ENCODE results near the gene PCGF1. TPM values are rescaled to one million over a fixed set of nuclear protein-coding genes. Genes with fewer than 3 reads are reported as not detected.
A peak's percentile ranks its signal among the peaks of the same experiment; 100 is the strongest.
"Not testable (repeated sequence)": the region's sequence is repeated elsewhere in the genome, so short reads cannot be mapped to it uniquely, and the experiment has no call there.

PCGF1 gene
- total RNA-seq, 4 donors from 2014 or later, result 4.4 to 16.2 (median 14.7) TPM

- H3K27me3 ChIP-seq, result peaks cover 0 to 5% (median 0%) of the 10 kb centered on the region in 4 donors
- 88 to 92% methylated on average over 5 to 8 of the region's 12 CpGs for WGBS, 2 donors
- no peak overlapping the region for H3K27ac ChIP-seq
- intact Hi-C loops (cut with DNase I), result no loop called here
- TF ChIP-seq, protein P1, sequence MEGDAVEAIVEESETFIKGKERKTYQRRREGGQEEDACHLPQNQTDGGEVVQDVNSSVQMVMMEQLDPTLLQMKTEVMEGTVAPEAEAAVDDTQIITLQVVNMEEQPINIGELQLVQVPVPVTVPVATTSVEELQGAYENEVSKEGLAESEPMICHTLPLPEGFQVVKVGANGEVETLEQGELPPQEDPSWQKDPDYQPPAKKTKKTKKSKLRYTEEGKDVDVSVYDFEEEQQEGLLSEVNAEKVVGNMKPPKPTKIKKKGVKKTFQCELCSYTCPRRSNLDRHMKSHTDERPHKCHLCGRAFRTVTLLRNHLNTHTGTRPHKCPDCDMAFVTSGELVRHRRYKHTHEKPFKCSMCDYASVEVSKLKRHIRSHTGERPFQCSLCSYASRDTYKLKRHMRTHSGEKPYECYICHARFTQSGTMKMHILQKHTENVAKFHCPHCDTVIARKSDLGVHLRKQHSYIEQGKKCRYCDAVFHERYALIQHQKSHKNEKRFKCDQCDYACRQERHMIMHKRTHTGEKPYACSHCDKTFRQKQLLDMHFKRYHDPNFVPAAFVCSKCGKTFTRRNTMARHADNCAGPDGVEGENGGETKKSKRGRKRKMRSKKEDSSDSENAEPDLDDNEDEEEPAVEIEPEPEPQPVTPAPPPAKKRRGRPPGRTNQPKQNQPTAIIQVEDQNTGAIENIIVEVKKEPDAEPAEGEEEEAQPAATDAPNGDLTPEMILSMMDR (IDR thresholded peaks at IDR 0.05), result no peak
- TF ChIP-seq POLR2A (IDR thresholded peaks at IDR 0.05), result no peak
- no peaks in the 10 kb centered on the region for H3K4me1 ChIP-seq
- no peak overlapping the region for H3K4me3 ChIP-seq
- DNase-seq, result no peak
- peaks cover 20 to 75% (median 21%) of the 10 kb centered on the region in 3 donors for H3K36me3 ChIP-seq
- H3K9me3 ChIP-seq, result no peaks in the 10 kb centered on the region
Observed at GRCh38 chr2:74491648-74492544, 15.6 kb downstream of the PCGF1 start.

- 93% methylated on average over 4 to 6 of the region's 9 CpGs for WGBS, 2 donors
- Histone ChIP-seq H3K27ac (no peak overlapping the region), H3K36me3 (peaks cover 20 to 94% (median 21%) of the 10 kb centered on the region in 3 donors), H3K27me3 (no peaks in the 10 kb centered on the region), H3K4me1 (no peaks in the 10 kb centered on the region), H3K4me3 (no peak overlapping the region), H3K9me3 (no peaks in the 10 kb centered on the region)
- no peak for TF ChIP-seq POLR2A (IDR thresholded peaks at IDR 0.05)
- TF ChIP-seq, protein P1 (IDR thresholded peaks at IDR 0.05), result no peak
- intact Hi-C loops (cut with DNase I), result loop anchor here (10.0 kb wide), 1 partner anchor 95 kb away; no protein-coding TSS in a partner anchor
- no peak for DNase-seq
Observed at GRCh38 chr2:74489906-74490305, 17.6 kb downstream of the PCGF1 start.

DNA sequence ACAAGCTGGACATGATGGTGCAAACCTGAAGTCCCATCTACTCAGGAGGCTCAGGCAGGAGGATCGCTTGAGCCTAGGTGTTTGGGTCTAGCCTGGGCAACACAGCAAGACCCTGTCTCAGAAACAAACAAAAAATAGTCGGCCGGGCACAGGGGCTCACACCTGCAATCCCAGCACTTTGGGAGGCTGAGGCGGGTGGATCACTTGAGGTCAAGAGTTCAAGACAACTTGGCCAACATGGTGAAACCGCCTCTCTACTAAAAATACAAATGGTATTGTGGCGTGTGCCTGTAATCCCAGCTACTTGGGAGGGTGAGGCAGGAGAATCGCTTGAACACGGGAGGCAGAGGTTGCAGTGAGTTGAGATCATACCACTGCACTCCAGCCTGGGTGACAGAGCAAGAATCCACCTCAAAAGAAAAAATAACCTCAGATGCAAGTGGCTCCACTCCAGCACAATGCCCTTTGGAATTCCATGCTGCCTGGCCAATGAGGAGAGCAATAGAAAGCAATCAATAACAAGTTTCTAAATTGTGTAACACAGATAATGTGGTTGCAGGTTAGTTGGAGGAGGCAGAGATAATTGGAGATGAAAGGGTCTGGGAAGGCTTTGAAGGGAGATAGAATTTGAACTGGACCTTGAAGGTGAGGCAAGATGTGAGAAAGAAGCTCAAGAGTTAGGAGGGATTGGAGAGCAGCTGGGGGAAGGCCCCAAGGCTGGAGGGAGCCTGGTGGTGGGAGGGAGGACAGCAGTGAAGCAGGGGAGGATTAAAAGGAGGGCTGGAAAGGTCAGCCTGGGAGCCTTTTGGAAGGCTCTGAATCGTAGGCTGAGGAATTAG lies 18.6 kb downstream of the PCGF1 start:
- Histone ChIP-seq H3K27ac (no peak overlapping the region), H3K27me3 (no peaks in the 10 kb centered on the region), H3K4me1 (peaks cover under 1 to 8% (median 2%) of the 10 kb centered on the region in 3 donors), H3K9me3 (no peaks in the 10 kb centered on the region), H3K36me3 (peaks cover 20 to 87% (median 21%) of the 10 kb centered on the region in 3 donors), H3K4me3 (no peak overlapping the region)
- intact Hi-C loops (cut with DNase I), result loop anchor here (10.0 kb wide), 1 partner anchor 96 kb away; no protein-coding TSS in a partner anchor
- no peak for DNase-seq
- 81 to 86% methylated on average over 9 of the region's 9 CpGs for WGBS, 2 donors
- TF ChIP-seq POLR2A (IDR thresholded peaks at IDR 0.05), result no peak
- TF ChIP-seq, protein P1 (IDR thresholded peaks at IDR 0.05), result no peak

DNA sequence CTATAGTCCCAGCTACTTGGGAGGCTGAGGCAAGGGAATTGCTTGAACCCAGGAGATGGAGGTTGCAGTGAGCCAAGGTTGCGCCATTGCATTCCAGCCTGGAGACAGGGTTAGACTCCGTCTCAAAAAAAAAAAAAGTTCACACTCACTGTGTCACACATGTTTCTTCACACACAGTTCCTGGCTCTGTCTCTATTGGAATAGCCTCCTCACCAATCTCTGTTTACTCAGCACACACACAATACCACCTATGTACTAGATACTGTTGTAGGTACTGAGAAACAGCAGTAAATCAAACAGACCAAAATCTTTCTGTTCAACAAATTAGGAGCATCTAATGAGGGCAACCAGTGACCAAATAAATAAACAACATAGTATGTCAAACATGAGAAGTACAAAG lies 21.4 kb downstream of the PCGF1 start:
- DNase-seq, result no peak
- no peak for TF ChIP-seq POLR2A (IDR thresholded peaks at IDR 0.05)
- TF ChIP-seq, protein P1 (IDR thresholded peaks at IDR 0.05), result no peak
- Histone ChIP-seq H3K27ac (no peak overlapping the region), H3K27me3 (no peaks in the 10 kb centered on the region), H3K4me3 (no peak overlapping the region), H3K36me3 (peaks cover 9 to 62% (median 9%) of the 10 kb centered on the region in 3 donors), H3K4me1 (peaks cover 17 to 26% (median 17%) of the 10 kb centered on the region in 3 donors), H3K9me3 (no peaks in the 10 kb centered on the region)
- 96 to 100% methylated on average over 1 to 2 of the region's 2 CpGs for WGBS, 2 donors
- intact Hi-C loops (cut with DNase I), result loop anchor here (10.0 kb wide), 1 partner anchor 99 kb away; no protein-coding TSS in a partner anchor

DNA sequence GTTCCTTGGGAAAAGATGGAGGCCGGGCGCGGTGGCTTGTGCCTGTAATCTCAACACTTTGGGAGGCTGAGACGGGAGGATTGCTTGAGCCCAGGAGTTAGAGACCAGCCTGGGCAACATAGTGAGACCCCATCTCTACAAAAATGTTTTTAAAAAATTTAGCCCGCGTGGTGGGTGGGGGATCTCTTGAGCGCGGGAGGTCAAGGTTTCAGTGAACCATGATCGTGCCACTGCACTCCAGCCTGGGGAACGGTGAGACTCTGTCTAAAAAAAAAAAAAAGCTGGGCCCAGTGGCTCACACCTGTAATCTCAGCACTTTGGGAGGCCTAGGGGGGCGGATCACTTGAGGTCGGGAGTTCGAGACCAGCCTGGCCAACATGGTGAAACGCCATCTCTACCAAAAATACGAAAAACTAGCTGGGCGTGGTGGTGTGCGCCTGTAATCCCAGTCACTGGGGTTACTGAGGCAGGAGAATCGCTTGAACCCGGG lies 23.8 kb downstream of the PCGF1 start:
- Histone ChIP-seq H3K27ac (peak overlapping the region in 2 of 4 donors; percentile 88 to 93), H3K4me3 (peak overlapping the region; percentile 68 to 96 (median 84)), H3K36me3 (peaks cover 0 to 62% (median 0%) of the 10 kb centered on the region in 3 donors), H3K4me1 (peaks cover 21 to 48% (median 24%) of the 10 kb centered on the region in 3 donors)
- H3K27me3 ChIP-seq, H3K9me3 ChIP-seq, DNase-seq: not testable (repeated sequence)
- WGBS, 2 donors, result 81 to 86% methylated on average over 19 of the region's 19 CpGs
- intact Hi-C loops (cut with DNase I), result loop anchor here (5.0 to 10.0 kb wide), 2 partner anchors 44 to 101 kb away; partner anchors contain the start of genes AUP1, DQX1 and HTRA2

Data from esophagus squamous epithelium (tissue), 5 donors.